ENCODE results near the gene MAPRE2.

The MAPRE2 gene

GRCh38 chr18:35186291-35187034 lies 145.2 kb downstream of the MAPRE2 start:
- DNase-seq = no peak

GRCh38 chr18:35189510-35189909 lies 148.3 kb downstream of the MAPRE2 start:
- DNase-seq = no peak

- DNase-seq = no peak
Observed at GRCh38 chr18:35190948-35191697, 149.9 kb downstream of the MAPRE2 start.

DNA sequence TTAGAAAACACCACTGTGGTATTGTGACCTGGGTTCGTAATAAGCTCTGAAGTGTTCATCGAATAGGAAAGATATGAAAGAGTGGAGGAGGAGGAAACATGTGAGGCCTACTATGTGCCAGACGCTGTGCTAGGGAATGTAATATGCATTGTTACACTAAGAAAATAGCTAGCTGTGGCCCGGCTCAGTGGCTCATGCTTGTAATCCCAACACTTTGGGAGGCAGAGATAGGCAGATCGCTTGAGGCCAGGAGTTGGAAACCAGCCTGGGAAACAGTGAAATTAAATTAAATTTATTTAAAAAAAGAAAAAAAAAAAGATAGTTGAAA lies 150.4 kb downstream of the MAPRE2 start:
- DNase-seq = no peak

DNA sequence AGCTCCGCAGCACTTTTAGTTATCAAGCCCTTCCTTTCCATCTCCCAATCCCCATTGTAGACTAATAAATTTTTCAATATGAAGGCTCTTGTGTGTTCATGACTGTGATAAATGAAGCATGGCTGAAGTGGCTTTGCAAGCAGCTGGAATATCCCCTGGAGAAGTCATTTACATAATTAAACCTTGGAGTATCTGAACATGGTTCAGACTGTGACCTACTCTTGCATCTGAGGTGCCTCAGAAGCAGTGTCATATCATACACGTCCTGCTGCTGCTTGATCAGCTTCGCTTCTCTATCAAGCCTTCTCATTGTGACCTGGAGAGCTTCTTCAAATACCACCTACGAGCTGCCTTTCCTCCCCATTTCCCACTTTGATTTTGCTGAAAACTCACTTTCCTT lies 151.2 kb downstream of the MAPRE2 start:
- no peak for DNase-seq
